ENCODE data around the gene INPPL1.
A peak's percentile ranks its signal among the peaks of the same experiment; 100 is the strongest.
"Not testable (repeated sequence)": the region's sequence is repeated elsewhere in the genome, so short reads cannot be mapped to it uniquely, and the experiment has no call there.

INPPL1 gene

GRCh38 chr11:72224564-72225410 lies at the start of gene INPPL1:
TSS of gene INPPL1 (plus strand) at chr11:72224767. CDS start at chr11:72224985, 218 bp downstream.
- DNase-seq, result peak; percentile 15
- in situ Hi-C loops (cut with HindIII; ENCODE audit: low pct_ligation_motif_present, low pct_unique_long_range_greater_than_20kb, low sequenced_read_pairs), result no loop called here

GRCh38 chr11:72177656-72178055 lies 46.9 kb upstream of the INPPL1 start:
- DNase-seq, result no peak
- in situ Hi-C loops (cut with HindIII; ENCODE audit: low pct_ligation_motif_present, low pct_unique_long_range_greater_than_20kb, low sequenced_read_pairs), result no loop called here

GRCh38 chr11:72179049-72179803 lies 45.3 kb upstream of the INPPL1 start:
- no peak for DNase-seq
- in situ Hi-C loops (cut with HindIII; ENCODE audit: low pct_ligation_motif_present, low pct_unique_long_range_greater_than_20kb, low sequenced_read_pairs), result no loop called here

- peak; percentile 20 for DNase-seq
- in situ Hi-C loops (cut with HindIII; ENCODE audit: low pct_ligation_motif_present, low pct_unique_long_range_greater_than_20kb, low sequenced_read_pairs), result no loop called here
These were observed 44.7 kb upstream of the INPPL1 start for GRCh38 chr11:72179804-72180396.

- in situ Hi-C loops (cut with HindIII; ENCODE audit: low pct_ligation_motif_present, low pct_unique_long_range_greater_than_20kb, low sequenced_read_pairs), result not testable (repeated sequence)
These were observed 43.5 kb upstream of the INPPL1 start for GRCh38 chr11:72180892-72181552.

GRCh38 chr11:72181553-72181958 lies 43.0 kb upstream of the INPPL1 start:
- peak; percentile 43 for DNase-seq
- in situ Hi-C loops (cut with HindIII; ENCODE audit: low pct_ligation_motif_present, low pct_unique_long_range_greater_than_20kb, low sequenced_read_pairs), result not testable (repeated sequence)

More at GRCh38 chr11:72180892-72181552, 43.5 kb upstream of the INPPL1 start:
- peak; percentile 5 for DNase-seq

- DNase-seq, result no peak
- in situ Hi-C loops (cut with HindIII; ENCODE audit: low pct_ligation_motif_present, low pct_unique_long_range_greater_than_20kb, low sequenced_read_pairs), result no loop called here
These were observed 36.3 kb upstream of the INPPL1 start for GRCh38 chr11:72188267-72188666.

- DNase-seq, result peak; percentile 30
- in situ Hi-C loops (cut with HindIII; ENCODE audit: low pct_ligation_motif_present, low pct_unique_long_range_greater_than_20kb, low sequenced_read_pairs), result no loop called here
These were observed 34.9 kb upstream of the INPPL1 start for GRCh38 chr11:72189455-72190250.

GRCh38 chr11:72190631-72191071 lies 33.9 kb upstream of the INPPL1 start:
- in situ Hi-C loops (cut with HindIII; ENCODE audit: low pct_ligation_motif_present, low pct_unique_long_range_greater_than_20kb, low sequenced_read_pairs), result no loop called here
- no peak for DNase-seq

GRCh38 chr11:72191961-72192381 lies 32.6 kb upstream of the INPPL1 start, which contains the start of gene FOLR1:
TSS of gene FOLR1 (plus strand) at chr11:72192140. CDS start at chr11:72192174, 34 bp downstream.
- no peak for DNase-seq

GRCh38 chr11:72195518-72196270 lies 28.9 kb upstream of the INPPL1 start:
- no peak for DNase-seq
- in situ Hi-C loops (cut with HindIII; ENCODE audit: low pct_ligation_motif_present, low pct_unique_long_range_greater_than_20kb, low sequenced_read_pairs), result no loop called here

More at GRCh38 chr11:72191961-72192381, 32.6 kb upstream of the INPPL1 start, which contains the start of gene FOLR1:
- in situ Hi-C loops (cut with HindIII; ENCODE audit: low pct_ligation_motif_present, low pct_unique_long_range_greater_than_20kb, low sequenced_read_pairs), result no loop called here

GRCh38 chr11:72201445-72201844 lies 23.1 kb upstream of the INPPL1 start:
- in situ Hi-C loops (cut with HindIII; ENCODE audit: low pct_ligation_motif_present, low pct_unique_long_range_greater_than_20kb, low sequenced_read_pairs); DNase-seq: not testable (repeated sequence)

- no peak for DNase-seq
- in situ Hi-C loops (cut with HindIII; ENCODE audit: low pct_ligation_motif_present, low pct_unique_long_range_greater_than_20kb, low sequenced_read_pairs), result no loop called here
These were observed 22.0 kb upstream of the INPPL1 start for GRCh38 chr11:72202571-72202970.

- in situ Hi-C loops (cut with HindIII; ENCODE audit: low pct_ligation_motif_present, low pct_unique_long_range_greater_than_20kb, low sequenced_read_pairs), result no loop called here
- DNase-seq, result no peak
These were observed 21.4 kb upstream of the INPPL1 start for GRCh38 chr11:72203163-72203562.

GRCh38 chr11:72204886-72205285 lies 19.7 kb upstream of the INPPL1 start:
- DNase-seq, result no peak
- in situ Hi-C loops (cut with HindIII; ENCODE audit: low pct_ligation_motif_present, low pct_unique_long_range_greater_than_20kb, low sequenced_read_pairs), result no loop called here

GRCh38 chr11:72206794-72207193 lies 17.8 kb upstream of the INPPL1 start:
- DNase-seq; in situ Hi-C loops (cut with HindIII; ENCODE audit: low pct_ligation_motif_present, low pct_unique_long_range_greater_than_20kb, low sequenced_read_pairs): not testable (repeated sequence)

GRCh38 chr11:72208281-72208680 lies 16.3 kb upstream of the INPPL1 start:
- in situ Hi-C loops (cut with HindIII; ENCODE audit: low pct_ligation_motif_present, low pct_unique_long_range_greater_than_20kb, low sequenced_read_pairs), result no loop called here
- DNase-seq, result no peak
